COLO668 (cell line): ENCODE data around the gene CHSY1.

Source experiments
- DNase-seq: peaks from one replicate; lab custom pipeline; 2025; ENCODE audit not compliant: unreplicated experiment; lab: John Stamatoyannopoulos, UW

The CHSY1 gene

GRCh38 chr15:101211897-101212296, 40.0 kb downstream of the CHSY1 start:
- no peak for DNase-seq

- no peak for DNase-seq
Observed at GRCh38 chr15:101210466-101210865, 41.4 kb downstream of the CHSY1 start.

- DNase-seq: no peak
Observed at GRCh38 chr15:101210058-101210457, 41.8 kb downstream of the CHSY1 start.

- DNase-seq: no peak
Observed at GRCh38 chr15:101209285-101209845, 42.5 kb downstream of the CHSY1 start.

- DNase-seq: no peak
Observed at GRCh38 chr15:101207867-101208288, 44.0 kb downstream of the CHSY1 start.

- DNase-seq: no peak
Observed at GRCh38 chr15:101206176-101206591, 45.7 kb downstream of the CHSY1 start.

GRCh38 chr15:101204739-101205535, 46.9 kb downstream of the CHSY1 start:
- DNase-seq: no peak

- no peak for DNase-seq
Observed at GRCh38 chr15:101203607-101204189, 48.1 kb downstream of the CHSY1 start.

GRCh38 chr15:101203029-101203573, 48.7 kb downstream of the CHSY1 start:
- no peak for DNase-seq

GRCh38 chr15:101201411-101202174, 50.3 kb downstream of the CHSY1 start:
- no peak for DNase-seq

GRCh38 chr15:101200181-101200580, 51.7 kb downstream of the CHSY1 start:
- DNase-seq: no peak

- DNase-seq: no peak
Observed at GRCh38 chr15:101198800-101199199, 53.0 kb downstream of the CHSY1 start.

- DNase-seq: no peak
Observed at GRCh38 chr15:101198031-101198575, 53.7 kb downstream of the CHSY1 start.

GRCh38 chr15:101194546-101195125, 57.2 kb downstream of the CHSY1 start:
- DNase-seq: no peak

- DNase-seq: no peak
Observed at GRCh38 chr15:101193806-101194545, 57.9 kb downstream of the CHSY1 start.

GRCh38 chr15:101193120-101193644, 58.7 kb downstream of the CHSY1 start:
- no peak for DNase-seq

GRCh38 chr15:101192081-101192480, 59.8 kb downstream of the CHSY1 start:
- no peak for DNase-seq

- DNase-seq: no peak
Observed at GRCh38 chr15:101191242-101191641, 60.6 kb downstream of the CHSY1 start.

- no peak for DNase-seq
Observed at GRCh38 chr15:101190092-101190595, 61.7 kb downstream of the CHSY1 start.
